Activated T-cell treated with anti-CD3 and anti-CD28 coated beads, Interleukin-2, amount 50 U/mL, for 48 hours (primary cell): ENCODE data around the gene LNP1.

Source experiments
- DNase-seq, 2 experiments: peaks; one replicate each; pipeline ENCODE4 v3.0.0-alpha.2; 2020

Gene LNP1

GRCh38 chr3:100400419-100400779, 940 bp upstream of the LNP1 start:
- DNase-seq, result peak; percentile 51 to 56

- no peak for DNase-seq
These were observed 319 bp downstream of the LNP1 start for GRCh38 chr3:100401674-100402041.

GRCh38 chr3:100402256-100402655, 917 bp downstream of the LNP1 start:
- DNase-seq, result no peak

- no peak for DNase-seq
These were observed 1.6 kb downstream of the LNP1 start for GRCh38 chr3:100402891-100403290.

- peak in 1 of 2 experiments; percentile 21 for DNase-seq
These were observed 2.3 kb downstream of the LNP1 start for GRCh38 chr3:100403362-100404249.

DNA sequence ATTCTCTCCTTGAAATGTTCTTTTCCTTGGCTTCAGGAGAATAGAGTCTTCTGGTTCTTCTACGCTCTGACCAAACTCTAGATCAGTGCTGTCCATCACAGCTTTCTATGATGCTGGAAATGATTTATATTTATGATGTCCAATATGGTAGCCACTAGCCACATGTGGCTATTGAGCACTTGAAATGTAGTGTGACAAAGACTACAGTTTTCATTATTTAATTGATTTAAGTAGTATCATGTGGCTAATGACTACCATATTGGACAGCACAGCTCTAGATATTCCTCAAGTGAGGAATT, 2.9 kb downstream of the LNP1 start:
- DNase-seq, result no peak

- no peak for DNase-seq
These were observed 5.8 kb downstream of the LNP1 start for GRCh38 chr3:100407164-100407563.

- no peak for DNase-seq
These were observed 6.7 kb downstream of the LNP1 start for GRCh38 chr3:100407977-100408532.

- no peak for DNase-seq
These were observed 10.0 kb downstream of the LNP1 start for GRCh38 chr3:100411091-100411982.

GRCh38 chr3:100412912-100413590, 11.7 kb downstream of the LNP1 start:
- DNase-seq, result no peak

GRCh38 chr3:100413613-100414012, 12.3 kb downstream of the LNP1 start:
- no peak for DNase-seq

- DNase-seq, result no peak
These were observed 14.8 kb downstream of the LNP1 start for GRCh38 chr3:100416176-100416575.

GRCh38 chr3:100416863-100417262, 15.5 kb downstream of the LNP1 start:
- DNase-seq, result no peak

DNA sequence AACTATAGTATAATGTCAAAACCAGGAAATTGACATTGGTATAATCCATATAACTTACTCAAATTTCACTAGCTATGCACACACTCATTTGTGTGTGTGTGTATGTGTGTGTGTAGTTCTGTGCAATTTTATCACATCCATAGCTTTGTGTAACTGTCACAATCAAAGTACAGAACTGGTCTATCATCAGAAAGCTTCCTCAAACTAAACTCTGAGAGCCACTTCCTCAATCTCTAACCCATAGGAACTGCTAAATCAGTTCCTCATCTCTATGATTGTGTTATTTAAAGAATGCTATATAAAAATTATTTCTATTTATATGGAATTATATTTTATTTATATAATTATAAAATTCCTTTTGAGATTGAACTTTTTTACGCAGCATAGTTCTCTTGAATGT, 18.1 kb downstream of the LNP1 start:
- no peak for DNase-seq

- no peak for DNase-seq
These were observed 19.5 kb downstream of the LNP1 start for GRCh38 chr3:100420885-100421284.

- no peak for DNase-seq
These were observed 22.3 kb downstream of the LNP1 start for GRCh38 chr3:100423611-100424010.

- no peak for DNase-seq
These were observed 22.9 kb downstream of the LNP1 start for GRCh38 chr3:100424261-100424660.

GRCh38 chr3:100425316-100425715, 24.0 kb downstream of the LNP1 start:
- DNase-seq, result no peak

DNA sequence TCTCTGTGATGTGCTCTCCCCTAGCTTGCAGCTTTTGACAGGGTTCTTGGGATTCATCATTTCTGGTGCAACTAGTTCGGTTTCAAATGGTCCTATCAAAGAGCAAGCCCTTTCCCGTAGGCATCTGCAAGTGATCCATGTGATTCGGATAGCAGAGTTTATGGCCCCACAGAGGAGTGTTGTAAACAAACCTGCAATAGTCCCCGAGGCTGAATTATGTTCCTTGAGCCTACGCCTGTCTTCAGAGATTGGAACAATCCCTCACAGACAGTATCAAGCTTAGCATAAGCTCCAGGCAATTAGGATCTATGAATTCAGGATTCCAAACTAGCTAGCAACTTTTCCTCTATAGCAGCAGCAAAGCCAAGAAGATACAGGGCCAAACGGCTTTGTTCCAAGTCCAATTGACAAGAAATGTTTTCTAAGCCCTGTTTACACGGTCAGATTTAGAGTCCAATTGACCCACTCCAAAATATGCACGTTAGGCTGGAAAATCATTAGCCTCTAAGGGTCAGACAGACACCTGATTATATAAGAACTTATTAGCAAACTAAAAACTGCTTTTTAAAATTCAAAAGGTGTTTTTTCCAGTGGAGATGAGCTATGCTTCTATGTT, 24.8 kb downstream of the LNP1 start:
- DNase-seq, result no peak

GRCh38 chr3:100427699-100428098, 26.4 kb downstream of the LNP1 start:
- DNase-seq, result no peak

- no peak for DNase-seq
These were observed 27.9 kb downstream of the LNP1 start for GRCh38 chr3:100429187-100429716.

- DNase-seq, result no peak
These were observed 35.6 kb downstream of the LNP1 start for GRCh38 chr3:100436951-100437350.
